HCT116 (cell line): ENCODE results near the gene MGRN1.

Experiments
- CEBPB ChIP-seq: IDR thresholded peaks from 2 replicates; pipeline ENCODE4 v1.6.1; 2012; ENCODE audit warnings: low read depth
- EGR1 ChIP-seq: IDR thresholded peaks from 2 replicates; pipeline ENCODE4 v1.6.1; 2012; ENCODE audit warnings: low read depth
- ELF1 ChIP-seq: IDR thresholded peaks from 2 replicates; pipeline ENCODE4 v1.6.1; 2012; ENCODE audit warnings: low read depth, borderline replicate concordance
- EZH2 ChIP-seq: fragments of 200-600 bp; sonication (generic); IDR thresholded peaks from 2 replicates; pipeline ENCODE4 v1.6.1; 2017; ENCODE audit warnings: antibody characterized with exemption, mixed run types
- JUND ChIP-seq: IDR thresholded peaks from 2 replicates; pipeline ENCODE4 v1.6.1; 2012
- POLR2A ChIP-seq: IDR thresholded peaks from 2 replicates; pipeline ENCODE4 v1.7.0; 2011; ENCODE audit warnings: borderline replicate concordance; ENCODE audit not compliant: insufficient read depth, insufficient read length; ENCODE audit errors: extremely low read depth
- POLR2AphosphoS5 ChIP-seq: IDR thresholded peaks from 2 replicates; pipeline ENCODE4 v1.6.1; 2011; ENCODE audit warnings: mild to moderate bottlenecking, low read depth, low read length, moderate library complexity
- SIN3A ChIP-seq: IDR thresholded peaks from 2 replicates; pipeline ENCODE4 v1.6.1; 2012; ENCODE audit warnings: low read depth
- YY1 ChIP-seq: IDR thresholded peaks from 2 replicates; pipeline ENCODE4 v1.6.1; 2011; ENCODE audit warnings: low read length, low read depth, moderate library complexity, mild to moderate bottlenecking; ENCODE audit not compliant: insufficient replicate concordance; ENCODE audit errors: extremely low read depth
- ZFX ChIP-seq: fragments of 450-650 bp; IDR thresholded peaks from 2 replicates; pipeline ENCODE4 v1.6.1; 2017
- TF ChIP-seq, protein P1 (sequence below), 3 experiments: fragments of 200-600 bp in 1 of 3; sonication (generic) in 1 of 3; IDR thresholded peaks in 2 of 3; conservative IDR thresholded peaks in 1 of 3; 2 replicates each; pipeline ENCODE4 v1.5.1; 2012 to 2017; ENCODE audit warnings: low read depth in 2 of 3, low read length in 2 of 3, antibody characterized with exemption in 1 of 3, borderline replicate concordance in 1 of 3, control low read depth in 1 of 3, mild to moderate bottlenecking in 1 of 3, mixed read lengths in 1 of 3, mixed run types in 1 of 3, moderate library complexity in 1 of 3; ENCODE audit not compliant: insufficient read depth in 1 of 3
- TF ChIP-seq, protein P2 (sequence below): IDR thresholded peaks from 2 replicates; pipeline ENCODE4 v1.6.1; 2012; ENCODE audit warnings: low read depth

GRCh38 chr16:4682084-4682591 is 57.5 kb downstream of the MGRN1 start:
- TF ChIP-seq, protein P1, sequence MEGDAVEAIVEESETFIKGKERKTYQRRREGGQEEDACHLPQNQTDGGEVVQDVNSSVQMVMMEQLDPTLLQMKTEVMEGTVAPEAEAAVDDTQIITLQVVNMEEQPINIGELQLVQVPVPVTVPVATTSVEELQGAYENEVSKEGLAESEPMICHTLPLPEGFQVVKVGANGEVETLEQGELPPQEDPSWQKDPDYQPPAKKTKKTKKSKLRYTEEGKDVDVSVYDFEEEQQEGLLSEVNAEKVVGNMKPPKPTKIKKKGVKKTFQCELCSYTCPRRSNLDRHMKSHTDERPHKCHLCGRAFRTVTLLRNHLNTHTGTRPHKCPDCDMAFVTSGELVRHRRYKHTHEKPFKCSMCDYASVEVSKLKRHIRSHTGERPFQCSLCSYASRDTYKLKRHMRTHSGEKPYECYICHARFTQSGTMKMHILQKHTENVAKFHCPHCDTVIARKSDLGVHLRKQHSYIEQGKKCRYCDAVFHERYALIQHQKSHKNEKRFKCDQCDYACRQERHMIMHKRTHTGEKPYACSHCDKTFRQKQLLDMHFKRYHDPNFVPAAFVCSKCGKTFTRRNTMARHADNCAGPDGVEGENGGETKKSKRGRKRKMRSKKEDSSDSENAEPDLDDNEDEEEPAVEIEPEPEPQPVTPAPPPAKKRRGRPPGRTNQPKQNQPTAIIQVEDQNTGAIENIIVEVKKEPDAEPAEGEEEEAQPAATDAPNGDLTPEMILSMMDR (IDR thresholded peaks at IDR 0.05 in 2 of 3, conservative IDR thresholded peaks at IDR 0.05 in 1 of 3; ENCODE audit: borderline replicate concordance in 1 of 3, insufficient read depth in 1 of 3, low read depth in 2 of 3, low read length in 2 of 3), result no peak
- TF ChIP-seq ZFX (no peak), POLR2AphosphoS5 (no peak), POLR2A (no peak), SIN3A (no peak), EGR1 (no peak), CEBPB (no peak), EZH2 (no peak), JUND (no peak), YY1 (no peak), ELF1 (no peak)
- TF ChIP-seq, protein P2, sequence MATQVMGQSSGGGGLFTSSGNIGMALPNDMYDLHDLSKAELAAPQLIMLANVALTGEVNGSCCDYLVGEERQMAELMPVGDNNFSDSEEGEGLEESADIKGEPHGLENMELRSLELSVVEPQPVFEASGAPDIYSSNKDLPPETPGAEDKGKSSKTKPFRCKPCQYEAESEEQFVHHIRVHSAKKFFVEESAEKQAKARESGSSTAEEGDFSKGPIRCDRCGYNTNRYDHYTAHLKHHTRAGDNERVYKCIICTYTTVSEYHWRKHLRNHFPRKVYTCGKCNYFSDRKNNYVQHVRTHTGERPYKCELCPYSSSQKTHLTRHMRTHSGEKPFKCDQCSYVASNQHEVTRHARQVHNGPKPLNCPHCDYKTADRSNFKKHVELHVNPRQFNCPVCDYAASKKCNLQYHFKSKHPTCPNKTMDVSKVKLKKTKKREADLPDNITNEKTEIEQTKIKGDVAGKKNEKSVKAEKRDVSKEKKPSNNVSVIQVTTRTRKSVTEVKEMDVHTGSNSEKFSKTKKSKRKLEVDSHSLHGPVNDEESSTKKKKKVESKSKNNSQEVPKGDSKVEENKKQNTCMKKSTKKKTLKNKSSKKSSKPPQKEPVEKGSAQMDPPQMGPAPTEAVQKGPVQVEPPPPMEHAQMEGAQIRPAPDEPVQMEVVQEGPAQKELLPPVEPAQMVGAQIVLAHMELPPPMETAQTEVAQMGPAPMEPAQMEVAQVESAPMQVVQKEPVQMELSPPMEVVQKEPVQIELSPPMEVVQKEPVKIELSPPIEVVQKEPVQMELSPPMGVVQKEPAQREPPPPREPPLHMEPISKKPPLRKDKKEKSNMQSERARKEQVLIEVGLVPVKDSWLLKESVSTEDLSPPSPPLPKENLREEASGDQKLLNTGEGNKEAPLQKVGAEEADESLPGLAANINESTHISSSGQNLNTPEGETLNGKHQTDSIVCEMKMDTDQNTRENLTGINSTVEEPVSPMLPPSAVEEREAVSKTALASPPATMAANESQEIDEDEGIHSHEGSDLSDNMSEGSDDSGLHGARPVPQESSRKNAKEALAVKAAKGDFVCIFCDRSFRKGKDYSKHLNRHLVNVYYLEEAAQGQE, result no peak
